Colonic mucosa (tissue), 4 donors: ENCODE measurements around the gene JHY. TPM values are rescaled to one million over a fixed set of nuclear protein-coding genes. Genes with fewer than 3 reads are reported as not detected.

ENCODE experiments used
- DNase-seq: peaks from one replicate; pipeline ENCODE4 v3.0.0-alpha.2; 2020
- H3K27ac ChIP-seq: fragments of 200-600 bp; one replicate; pipeline ENCODE4 v1.8.0; 2021
- H3K27me3 ChIP-seq: fragments of 200-600 bp; one replicate; pipeline ENCODE4 v1.8.0; 2021
- H3K36me3 ChIP-seq: fragments of 200-600 bp; one replicate; pipeline ENCODE4 v1.8.0; 2021
- H3K4me1 ChIP-seq: fragments of 200-600 bp; one replicate; pipeline ENCODE4 v1.8.0; 2021; ENCODE audit warnings: mild to moderate bottlenecking
- H3K4me3 ChIP-seq: fragments of 200-600 bp; one replicate; pipeline ENCODE4 v1.8.0; 2021
- H3K9ac ChIP-seq, 2 donors: one replicate each; pipeline ENCODE4 v1.7.0; 2013; ENCODE audit warnings: control low read depth in 2 of 2, low read depth in 2 of 2, low read length in 2 of 2
- H3K9me3 ChIP-seq: fragments of 200-600 bp; one replicate; pipeline ENCODE4 v1.8.0; 2021
- intact Hi-C: fragments of 100-400 bp; cut with DNase I; formaldehyde crosslinking; loops from one replicate; pipeline ENCODE4 v1.14.1; 2022
- total RNA-seq, 2 donors: library from RNA; stranded (reverse); fragmentation: NEBNext Ultra II Directional in 1 of 2; extraction: Animal tissue kit (Norgen Biotek cat#: 25700) in 1 of 2; gene quantifications; one replicate each; pipeline ENCODE4 v1.2.1, GENCODE V29; 2021
- TF ChIP-seq, protein P1 (sequence below): fragments of 200-600 bp; IDR thresholded peaks from one replicate; pipeline ENCODE4 v1.8.0; 2022; ENCODE audit warnings: antibody characterized with exemption, mild to moderate bottlenecking
- donor health status: healthy.
- donor health status: DM: no; HTN: no; CAD: no.
- donor health status: DM: no; HTN: no; CAD: no.

The JHY gene
- total RNA-seq, 2 donors from 2014 or later, result 0.84 to 1.9 TPM

DNA sequence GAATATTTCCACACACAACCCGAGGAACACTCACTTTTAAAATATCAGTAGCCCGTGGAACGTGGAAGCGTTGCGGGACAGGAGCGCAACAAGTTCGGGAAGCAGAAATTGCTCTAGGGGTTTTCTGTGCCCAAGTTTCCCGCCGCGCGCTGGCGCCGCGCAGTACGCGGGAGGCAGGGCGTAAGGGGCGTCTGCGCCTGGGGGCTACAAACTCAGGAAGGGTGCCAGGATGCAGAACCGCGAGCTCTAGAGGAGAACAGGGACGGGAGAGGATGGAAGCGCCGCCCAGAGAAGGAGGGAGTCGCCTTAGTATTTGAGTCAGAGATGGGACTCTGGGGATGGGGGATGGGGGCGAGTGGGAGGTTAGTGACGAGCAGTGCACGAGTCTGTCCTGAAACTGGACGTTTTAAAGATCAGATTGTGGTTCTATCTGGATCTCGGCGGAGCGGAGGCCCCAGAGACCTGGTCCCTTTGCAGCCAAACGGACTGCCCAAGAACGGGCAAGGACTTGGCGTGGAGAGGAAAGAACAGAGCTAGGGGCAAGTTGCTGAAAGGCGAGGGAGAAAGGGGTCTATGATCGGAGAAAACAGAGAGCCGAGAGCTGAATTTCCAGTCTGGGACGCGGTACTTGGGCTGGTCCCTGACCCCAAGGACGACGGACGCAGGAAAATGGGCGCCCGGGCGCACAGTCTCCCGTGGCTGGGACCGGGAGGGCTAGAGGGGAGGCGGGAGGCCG, 94.3 kb downstream of the JHY start:
- no peaks in the 10 kb centered on the region for H3K4me1 ChIP-seq
- TF ChIP-seq, protein P1, sequence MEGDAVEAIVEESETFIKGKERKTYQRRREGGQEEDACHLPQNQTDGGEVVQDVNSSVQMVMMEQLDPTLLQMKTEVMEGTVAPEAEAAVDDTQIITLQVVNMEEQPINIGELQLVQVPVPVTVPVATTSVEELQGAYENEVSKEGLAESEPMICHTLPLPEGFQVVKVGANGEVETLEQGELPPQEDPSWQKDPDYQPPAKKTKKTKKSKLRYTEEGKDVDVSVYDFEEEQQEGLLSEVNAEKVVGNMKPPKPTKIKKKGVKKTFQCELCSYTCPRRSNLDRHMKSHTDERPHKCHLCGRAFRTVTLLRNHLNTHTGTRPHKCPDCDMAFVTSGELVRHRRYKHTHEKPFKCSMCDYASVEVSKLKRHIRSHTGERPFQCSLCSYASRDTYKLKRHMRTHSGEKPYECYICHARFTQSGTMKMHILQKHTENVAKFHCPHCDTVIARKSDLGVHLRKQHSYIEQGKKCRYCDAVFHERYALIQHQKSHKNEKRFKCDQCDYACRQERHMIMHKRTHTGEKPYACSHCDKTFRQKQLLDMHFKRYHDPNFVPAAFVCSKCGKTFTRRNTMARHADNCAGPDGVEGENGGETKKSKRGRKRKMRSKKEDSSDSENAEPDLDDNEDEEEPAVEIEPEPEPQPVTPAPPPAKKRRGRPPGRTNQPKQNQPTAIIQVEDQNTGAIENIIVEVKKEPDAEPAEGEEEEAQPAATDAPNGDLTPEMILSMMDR, result no peak
- DNase-seq, result no peak
- H3K27me3 ChIP-seq, result peaks cover 65% of the 10 kb centered on the region
- no peak overlapping the region for H3K9ac ChIP-seq
- intact Hi-C loops, result no loop called here
- H3K9me3 ChIP-seq, result no peaks in the 10 kb centered on the region
- no peak overlapping the region for H3K27ac ChIP-seq
- H3K4me3 ChIP-seq, result no peak overlapping the region
- no peaks in the 10 kb centered on the region for H3K36me3 ChIP-seq

DNA sequence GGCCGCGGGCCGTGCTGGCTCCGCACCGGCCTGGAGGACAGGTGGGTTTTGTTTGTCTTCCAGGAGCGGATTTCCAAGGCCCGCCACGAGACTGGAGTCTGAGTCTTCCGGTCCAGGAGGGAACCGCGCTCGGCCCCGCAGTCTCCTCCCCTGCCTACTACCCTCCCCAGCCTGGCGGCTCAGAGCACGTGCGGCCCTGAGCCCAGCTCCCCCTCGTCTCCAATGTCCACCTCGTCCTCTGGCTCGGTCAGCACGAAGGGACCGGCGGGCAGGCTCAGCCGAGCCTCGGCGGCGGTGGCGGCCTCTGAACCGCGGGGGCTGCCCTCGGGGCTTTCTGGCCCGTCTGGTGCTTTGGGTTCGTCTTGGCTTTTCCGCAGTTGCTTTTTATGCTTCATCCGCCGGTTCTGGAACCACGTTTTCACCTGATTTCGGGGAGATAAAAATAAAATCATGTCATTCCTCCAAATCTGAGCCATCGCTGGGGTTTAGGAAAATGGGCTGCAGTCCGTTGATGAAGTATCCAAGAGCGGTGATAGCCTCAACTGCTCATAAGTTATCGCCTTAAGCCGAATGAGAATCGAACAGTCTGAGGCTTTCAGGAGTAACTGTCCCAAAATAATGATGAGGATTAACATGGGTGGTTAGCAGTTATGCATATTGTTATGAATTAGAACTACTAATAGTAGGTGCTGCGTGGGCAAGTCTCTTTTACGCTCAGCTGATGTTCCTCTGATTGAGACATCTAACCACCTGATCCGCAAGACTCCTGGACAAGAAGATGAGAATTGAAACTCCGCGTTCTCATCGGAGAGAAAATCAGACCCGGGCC, 95.1 kb downstream of the JHY start:
- TF ChIP-seq, protein P1, result no peak
- no peaks in the 10 kb centered on the region for H3K9me3 ChIP-seq
- no peak overlapping the region for H3K27ac ChIP-seq
- peaks cover 73% of the 10 kb centered on the region for H3K27me3 ChIP-seq
- H3K36me3 ChIP-seq, result no peaks in the 10 kb centered on the region
- H3K9ac ChIP-seq, result no peak overlapping the region
- intact Hi-C loops, result no loop called here
- no peak overlapping the region for H3K4me3 ChIP-seq
- no peaks in the 10 kb centered on the region for H3K4me1 ChIP-seq
- no peak for DNase-seq

DNA sequence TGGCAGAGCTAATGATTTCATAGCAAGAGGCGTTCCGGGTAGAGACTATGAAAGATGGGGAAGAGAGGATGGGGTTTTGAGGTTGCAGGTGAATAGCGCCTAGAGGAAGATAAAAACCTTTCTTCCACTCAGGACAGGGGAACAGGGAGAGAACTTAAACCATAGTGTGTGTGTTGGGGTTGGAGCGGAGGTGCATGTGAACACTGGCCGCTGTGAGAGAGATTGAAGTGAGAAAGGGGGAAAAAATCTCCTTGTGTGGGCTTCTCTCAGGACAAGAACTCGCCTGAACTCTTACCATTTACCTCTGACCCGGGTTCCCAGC, 95.7 kb downstream of the JHY start:
- intact Hi-C loops, result no loop called here
- Histone ChIP-seq H3K27me3 (peaks cover 77% of the 10 kb centered on the region), H3K4me1 (no peaks in the 10 kb centered on the region), H3K4me3 (no peak overlapping the region), H3K9me3 (no peaks in the 10 kb centered on the region), H3K27ac (no peak overlapping the region), H3K9ac (no peak overlapping the region), H3K36me3 (no peaks in the 10 kb centered on the region)
- no peak for DNase-seq
- TF ChIP-seq, protein P1, result no peak

DNA sequence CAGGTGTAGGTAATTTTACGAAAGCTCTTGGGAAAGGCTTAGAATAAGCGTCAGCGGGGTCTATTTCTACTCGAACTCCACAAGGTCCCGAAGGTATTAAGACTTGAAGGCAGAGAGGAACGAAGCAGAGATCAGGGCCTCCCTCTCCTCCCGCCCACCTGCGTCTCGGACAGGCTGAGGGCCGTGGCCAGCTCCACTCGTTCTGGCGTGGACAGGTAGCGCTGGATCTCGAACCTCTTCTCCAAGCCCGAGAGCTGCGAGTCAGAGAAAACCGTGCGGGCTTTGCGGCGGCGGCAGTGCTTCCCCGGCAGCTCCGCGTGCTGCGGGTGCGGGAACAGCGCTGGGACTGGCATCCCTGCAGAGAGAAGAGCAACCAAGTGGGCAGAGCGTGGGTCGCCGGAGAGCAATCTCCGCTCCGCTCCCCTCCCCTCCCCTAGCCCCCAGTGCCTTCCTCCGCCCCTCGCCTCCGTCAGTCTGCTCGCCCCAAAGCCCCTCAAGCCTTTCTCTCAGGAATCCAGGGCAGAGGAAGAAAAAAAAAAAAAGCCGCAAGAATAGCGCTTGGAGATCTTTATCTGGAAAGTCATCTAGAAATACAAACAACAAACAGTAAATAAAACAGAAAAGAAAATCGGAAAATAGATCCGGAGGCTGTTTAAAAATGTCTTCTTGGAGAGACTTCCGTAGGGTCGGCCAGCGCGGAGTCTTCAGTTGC, 96.7 kb downstream of the JHY start:
- no peaks in the 10 kb centered on the region for H3K4me1 ChIP-seq
- peaks cover 86% of the 10 kb centered on the region for H3K27me3 ChIP-seq
- intact Hi-C loops, result no loop called here
- no peaks in the 10 kb centered on the region for H3K36me3 ChIP-seq
- no peak for DNase-seq
- TF ChIP-seq, protein P1, result no peak
- no peak overlapping the region for H3K4me3 ChIP-seq
- H3K9me3 ChIP-seq, result no peaks in the 10 kb centered on the region
- H3K9ac ChIP-seq, result no peak overlapping the region
- no peak overlapping the region for H3K27ac ChIP-seq

DNA sequence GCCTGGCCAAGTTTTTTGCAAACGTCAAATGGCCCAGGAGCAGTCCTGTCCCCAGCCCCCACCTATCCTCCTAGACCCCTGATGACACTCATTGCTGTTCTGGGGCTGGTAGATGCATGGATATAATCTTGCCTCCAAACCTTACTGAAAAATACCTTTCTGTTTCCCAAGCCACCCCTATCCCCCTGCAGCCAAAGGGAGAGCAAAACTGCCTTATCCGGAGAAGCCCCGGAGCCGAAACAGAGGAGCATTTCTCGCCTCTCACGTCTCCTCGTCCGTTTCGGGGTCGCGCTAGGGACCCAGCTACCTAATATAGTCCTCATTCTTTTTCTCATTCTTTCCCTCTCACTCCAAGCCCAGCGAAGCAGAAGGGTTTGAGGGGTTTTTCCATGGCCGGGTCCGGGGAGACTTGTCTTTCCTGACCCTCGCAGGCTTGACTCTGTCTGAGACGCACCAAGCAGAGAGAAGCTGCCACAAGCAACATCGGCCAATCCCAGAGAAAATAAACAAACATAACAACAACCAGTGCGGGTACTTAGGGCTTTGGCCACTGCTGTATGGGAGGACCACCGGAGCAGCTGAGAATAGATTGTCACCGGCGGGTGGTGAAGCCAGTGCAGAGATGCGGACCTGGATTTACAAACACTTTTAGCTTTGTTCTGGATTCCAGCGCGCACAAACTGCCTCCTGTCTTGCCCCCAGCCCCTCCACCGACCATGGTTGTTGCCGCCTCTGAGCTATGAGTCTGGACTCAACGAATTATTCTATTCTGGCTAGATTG, 97.4 kb downstream of the JHY start:
- Histone ChIP-seq H3K9me3 (no peaks in the 10 kb centered on the region), H3K4me1 (no peaks in the 10 kb centered on the region)
- TF ChIP-seq, protein P1, result no peak

More for the DNA sequence above, 97.4 kb downstream of the JHY start:
- no peak for DNase-seq
- Histone ChIP-seq H3K27ac (no peak overlapping the region), H3K36me3 (no peaks in the 10 kb centered on the region), H3K27me3 (peaks cover 94% of the 10 kb centered on the region), H3K4me3 (no peak overlapping the region), H3K9ac (no peak overlapping the region)
- intact Hi-C loops, result no loop called here
